Astrocyte (in vitro differentiated cells and primary cell): ENCODE results near the gene ATP1B2.
"Not testable (repeated sequence)": the region's sequence is repeated elsewhere in the genome, so short reads cannot be mapped to it uniquely, and the experiment has no call there.

ENCODE experiments used
- EZH2 ChIP-seq: IDR thresholded peaks from 2 replicates; pipeline ENCODE4 v1.6.1; 2012; ENCODE audit warnings: mild to moderate bottlenecking, low read length, inconsistent platforms; ENCODE audit not compliant: insufficient read depth
- TF ChIP-seq, protein P1 (sequence below): IDR thresholded peaks from 2 replicates; pipeline ENCODE4 v1.5.1; 2011; ENCODE audit warnings: low read depth, mild to moderate bottlenecking, inconsistent platforms, low read length, moderate library complexity; ENCODE audit not compliant: insufficient read depth

DNA sequence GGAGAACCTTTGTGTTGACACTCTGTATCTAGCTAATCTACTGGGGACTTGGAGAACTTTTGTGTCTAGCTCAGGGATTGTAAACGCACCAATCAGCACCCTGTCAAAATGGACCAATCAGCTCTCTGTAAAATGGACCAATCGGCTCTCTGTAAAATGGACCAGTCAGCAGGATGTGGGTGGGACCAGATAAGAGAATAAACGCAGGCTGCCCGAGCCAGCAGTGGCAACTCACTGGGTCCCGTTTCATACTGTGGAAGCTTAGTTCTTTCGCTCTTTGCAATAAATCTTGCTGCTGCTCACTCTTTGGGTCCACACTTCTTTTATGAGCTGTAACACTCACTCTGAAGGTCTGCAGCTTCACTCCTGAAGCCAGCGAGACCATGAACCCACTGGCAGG is 9.1 kb upstream of the ATP1B2 start:
- TF ChIP-seq, protein P1, sequence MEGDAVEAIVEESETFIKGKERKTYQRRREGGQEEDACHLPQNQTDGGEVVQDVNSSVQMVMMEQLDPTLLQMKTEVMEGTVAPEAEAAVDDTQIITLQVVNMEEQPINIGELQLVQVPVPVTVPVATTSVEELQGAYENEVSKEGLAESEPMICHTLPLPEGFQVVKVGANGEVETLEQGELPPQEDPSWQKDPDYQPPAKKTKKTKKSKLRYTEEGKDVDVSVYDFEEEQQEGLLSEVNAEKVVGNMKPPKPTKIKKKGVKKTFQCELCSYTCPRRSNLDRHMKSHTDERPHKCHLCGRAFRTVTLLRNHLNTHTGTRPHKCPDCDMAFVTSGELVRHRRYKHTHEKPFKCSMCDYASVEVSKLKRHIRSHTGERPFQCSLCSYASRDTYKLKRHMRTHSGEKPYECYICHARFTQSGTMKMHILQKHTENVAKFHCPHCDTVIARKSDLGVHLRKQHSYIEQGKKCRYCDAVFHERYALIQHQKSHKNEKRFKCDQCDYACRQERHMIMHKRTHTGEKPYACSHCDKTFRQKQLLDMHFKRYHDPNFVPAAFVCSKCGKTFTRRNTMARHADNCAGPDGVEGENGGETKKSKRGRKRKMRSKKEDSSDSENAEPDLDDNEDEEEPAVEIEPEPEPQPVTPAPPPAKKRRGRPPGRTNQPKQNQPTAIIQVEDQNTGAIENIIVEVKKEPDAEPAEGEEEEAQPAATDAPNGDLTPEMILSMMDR, result not testable (repeated sequence)
- not testable (repeated sequence) for TF ChIP-seq EZH2
